A549 (cell line): Measurements from ENCODE around the gene SREBF1. TPM values are rescaled to one million over a fixed set of nuclear protein-coding genes. Genes with fewer than 3 reads are reported as not detected.

Experiments used
- ATAC-seq, 2 experiments: fragments of 200-7000 bp in 1 of 2; fragments of >200 bp in 1 of 2; cut with Nextera tagmentation in 1 of 2; cut with Tn5 transposase in 1 of 2; 3 replicates each; pipeline versions ENCODE4 v1.8.0 to v1.9.1; 2018 to 2020; ENCODE audit warnings: mild to moderate bottlenecking in 1 of 2, moderate library complexity in 1 of 2
- CTCF ChIA-PET: fragments of 300-600 bp; sonication (Branson Sonifier 250); formaldehyde crosslinking; extraction: SDS; loops from one replicate; lab custom pipeline; 2021; ENCODE audit warnings: antibody characterized with exemption, inconsistent platforms; lab: Yijun Ruan, JAX
- POLR2A ChIA-PET: fragments of 350-600 bp; formaldehyde crosslinking; extraction: SDS; loops from one replicate; lab custom pipeline; 2021; ENCODE audit warnings: antibody characterized with exemption, inconsistent platforms; lab: Yijun Ruan, JAX
- DNase-seq, 2 experiments: peaks; one replicate each; pipeline versions ENCODE4 v3.0.0 to v3.0.0-alpha.2; 2011 to 2016; ENCODE audit warnings: low read depth in 1 of 2, low spot score in 1 of 2
- FAIRE-seq: peaks from 2 replicates; lab custom pipeline; 2011; peaks lifted over from hg19 to GRCh38; lab: Jason Lieb, UNC
- H3K27ac ChIP-seq, 2 experiments: fragments of >200 bp; sonication (Bioruptor Twin); formaldehyde crosslinking; 3 replicates each; pipeline ENCODE4 v1.5.1; 2016 to 2017
- H3K4me1 ChIP-seq: fragments of >200 bp; sonication (Bioruptor Twin); formaldehyde crosslinking; 3 replicates; pipeline ENCODE4 v1.6.1; 2016
- H3K4me2 ChIP-seq: fragments of >200 bp; sonication (Bioruptor Twin); formaldehyde crosslinking; 3 replicates; pipeline ENCODE4 v1.6.1; 2016
- H3K4me3 ChIP-seq: fragments of >200 bp; sonication (Bioruptor Twin); formaldehyde crosslinking; 3 replicates; pipeline ENCODE4 v1.5.1; 2016
- H3K9me3 ChIP-seq: fragments of >200 bp; sonication (Bioruptor Twin); formaldehyde crosslinking; 3 replicates; pipeline ENCODE4 v1.6.1; 2016
- ATOH8 ChIP-seq: fragments of 250-450 bp; sonication (Bioruptor Pico); IDR thresholded peaks from 2 replicates; pipeline ENCODE4 v1.5.0; 2020; ENCODE audit warnings: low read depth, mild to moderate bottlenecking, moderate library complexity
- BHLHE40 ChIP-seq: IDR thresholded peaks from 2 replicates; pipeline ENCODE4 v1.6.1; 2012; ENCODE audit warnings: low read depth, low read length, inconsistent platforms
- CBX2 ChIP-seq: fragments of 200-600 bp; sonication (generic); IDR thresholded peaks from 2 replicates; pipeline ENCODE4 v1.6.1; 2016; ENCODE audit warnings: low read depth, mild to moderate bottlenecking, borderline replicate concordance
- CBX8 ChIP-seq: fragments of 200-600 bp; sonication (generic); IDR thresholded peaks from 2 replicates; pipeline ENCODE4 v1.6.1; 2016
- CEBPB ChIP-seq, 2 experiments: fragments of >200 bp in 1 of 2; sonication (Bioruptor Twin) in 1 of 2; formaldehyde crosslinking in 1 of 2; IDR thresholded peaks; 2 replicates each; pipeline ENCODE4 v1.6.1; 2012 to 2016
- CHD2 ChIP-seq: fragments of 150-350 bp; IDR thresholded peaks from 2 replicates; pipeline ENCODE4 v1.6.1; 2014; ENCODE audit warnings: low read length; ENCODE audit not compliant: partially characterized antibody
- CTCF ChIP-seq: fragments of >200 bp; sonication (Bioruptor Twin); formaldehyde crosslinking; IDR thresholded peaks from 3 replicates; pipeline ENCODE4 v1.5.1; 2016
- EHMT2 ChIP-seq: fragments of 200-600 bp; sonication (generic); IDR thresholded peaks from 2 replicates; pipeline ENCODE4 v1.6.1; 2016; ENCODE audit warnings: antibody characterized with exemption, low read depth, mild to moderate bottlenecking, moderate library complexity
- EP300 ChIP-seq, 2 experiments: fragments of >200 bp; sonication (Bioruptor Twin); formaldehyde crosslinking; IDR thresholded peaks; 2 replicates in 1 of 2; 3 replicates in 1 of 2; pipeline ENCODE4 v1.6.1; 2016 to 2017
- HES2 ChIP-seq: fragments of >200 bp; sonication (Bioruptor Twin); formaldehyde crosslinking; IDR thresholded peaks from 2 replicates; pipeline ENCODE4 v1.6.1; 2016
- HOXB13 ChIP-seq: fragments of 250-450 bp; sonication (Bioruptor Pico); IDR thresholded peaks from 2 replicates; pipeline ENCODE4 v1.5.0; 2020; ENCODE audit warnings: low read depth, mild to moderate bottlenecking, moderate library complexity
- JUNB ChIP-seq: fragments of >200 bp; sonication (Bioruptor Twin); formaldehyde crosslinking; IDR thresholded peaks from 2 replicates; pipeline ENCODE4 v1.6.1; 2016
- MAX ChIP-seq: IDR thresholded peaks from 2 replicates; pipeline ENCODE4 v1.6.1; 2012
- MAZ ChIP-seq: fragments of 150-350 bp; IDR thresholded peaks from 2 replicates; pipeline ENCODE4 v1.6.1; 2014; ENCODE audit warnings: antibody characterized with exemption, low read depth, low read length, borderline replicate concordance
- MYC ChIP-seq: IDR thresholded peaks from 2 replicates; pipeline ENCODE4 v1.6.1; 2012; ENCODE audit warnings: mild to moderate bottlenecking, inconsistent platforms, low read length, improper control_type of control experiment, borderline replicate concordance
- NPAS2 ChIP-seq: fragments of 250-450 bp; sonication (Bioruptor Pico); IDR thresholded peaks from 2 replicates; pipeline ENCODE4 v1.8.0; 2022; ENCODE audit warnings: mild to moderate bottlenecking, moderate library complexity, borderline replicate concordance
- NR3C1 ChIP-seq: fragments of >200 bp; sonication (Bioruptor Twin); formaldehyde crosslinking; IDR thresholded peaks from 3 replicates; pipeline ENCODE4 v1.6.1; 2017
- PHF8 ChIP-seq: fragments of 200-600 bp; sonication (generic); IDR thresholded peaks from 2 replicates; pipeline ENCODE4 v1.6.1; 2016; ENCODE audit warnings: low read depth, mild to moderate bottlenecking, antibody characterized with exemption, moderate library complexity, borderline replicate concordance
- RCOR1 ChIP-seq: fragments of 150-350 bp; IDR thresholded peaks from 2 replicates; pipeline ENCODE4 v1.6.1; 2014; ENCODE audit warnings: antibody characterized with exemption, low read length, low read depth
- RNF2 ChIP-seq: fragments of 200-600 bp; sonication (generic); IDR thresholded peaks from 2 replicates; pipeline ENCODE4 v1.6.1; 2016; ENCODE audit warnings: low read depth, mild to moderate bottlenecking, antibody characterized with exemption, moderate library complexity, borderline replicate concordance
- SMC3 ChIP-seq: fragments of >200 bp; sonication (Bioruptor Twin); formaldehyde crosslinking; IDR thresholded peaks from 3 replicates; pipeline ENCODE4 v1.6.1; 2018; ENCODE audit warnings: inconsistent platforms
- TFCP2L1 ChIP-seq: fragments of 250-450 bp; sonication (Bioruptor Pico); IDR thresholded peaks from 2 replicates; pipeline ENCODE4 v1.5.0; 2021; ENCODE audit warnings: mild to moderate bottlenecking
- TP53 ChIP-seq: fragments of 250-450 bp; sonication (Bioruptor Pico); IDR thresholded peaks from 2 replicates; pipeline ENCODE4 v1.5.0; 2021; ENCODE audit warnings: mild to moderate bottlenecking, moderate library complexity
- WGBS: methylation state at CpG from one replicate; pipeline ENCODE4 v1.1.6; 2017; ENCODE audit errors: missing lambda C conversion rate; 5-methylcytosine and 5-hydroxymethylcytosine counted together
- polyA plus RNA-seq, 4 experiments: library from polyadenylated mRNA; depleted of rRNA in 3 of 4; stranded (reverse); fragments of >200 nt; fragmentation: RNase III in 1 of 4; extraction: RNeasy Plus Mini Kit Qiagen cat#74134 plus additional on column Dnase treatment in 1 of 4; gene quantifications; 2 replicates in 3 of 4; 3 replicates in 1 of 4; pipeline ENCODE4 v1.2.3, GENCODE V29; 2011 to 2017
- TF ChIP-seq, protein P1 (sequence below): IDR thresholded peaks from 2 replicates; pipeline ENCODE4 v1.6.1; 2012; ENCODE audit warnings: low read depth, borderline replicate concordance

Gene SREBF1
- polyA plus RNA-seq, 2 of the 4 experiments (the other 2 are of a cell fraction), result 47.4 to 159 TPM

DNA sequence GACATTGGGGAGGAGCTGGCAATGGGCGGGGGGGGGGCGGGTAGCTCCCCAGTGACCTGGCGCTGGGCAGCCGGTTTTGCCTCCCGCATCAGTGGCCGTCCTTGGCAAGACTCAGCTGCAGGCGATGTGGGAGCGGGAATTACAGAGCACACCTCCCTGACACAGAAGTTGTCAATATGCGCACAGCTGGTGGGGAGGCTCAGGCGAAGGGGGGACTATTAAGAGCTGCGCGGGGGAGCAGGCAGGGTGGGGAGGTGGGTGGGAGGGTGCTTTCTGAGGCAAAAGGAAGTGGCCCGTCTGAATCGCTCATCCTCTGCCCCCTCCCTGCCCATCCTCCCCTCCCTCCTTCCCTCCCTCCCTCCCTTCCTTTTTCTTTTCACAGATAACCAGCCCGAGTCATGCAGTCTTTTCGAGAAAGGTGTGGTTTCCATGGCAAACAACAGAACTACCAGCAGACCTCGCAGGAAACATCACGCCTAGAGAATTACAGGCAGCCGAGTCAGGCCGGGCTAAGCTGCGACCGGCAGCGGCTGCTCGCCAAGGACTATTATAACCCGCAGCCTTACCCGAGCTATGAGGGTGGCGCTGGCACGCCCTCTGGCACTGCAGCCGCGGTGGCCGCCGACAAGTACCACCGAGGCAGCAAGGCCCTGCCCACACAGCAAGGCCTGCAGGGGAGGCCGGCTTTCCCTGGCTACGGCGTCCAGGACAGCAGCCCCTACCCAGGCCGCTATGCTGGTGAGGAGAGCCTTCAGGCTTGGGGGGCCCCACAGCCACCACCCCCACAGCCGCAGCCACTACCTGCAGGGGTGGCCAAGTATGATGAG, 44.0 kb downstream of the SREBF1 start:
- TF ChIP-seq CEBPB (IDR thresholded peaks at IDR 0.05) (no peak), PHF8 (no peak), CHD2 (no peak)
- CTCF ChIA-PET, result interaction anchor here (1.1 to 2.0 kb wide), 2 partner anchors 111 to 113 kb away, joined by 3 to 6 read pairs; no protein-coding TSS in a partner anchor
- FAIRE-seq, result no peak
- H3K9me3 ChIP-seq, result no peaks in the 10 kb centered on the region
- H3K27ac ChIP-seq, result no peak overlapping the region
- 80% methylated on average over 36 of the region's 38 CpGs for WGBS
- POLR2A ChIA-PET, result interaction anchor here (0.6 kb wide), 1 partner anchor 43 kb away, joined by 3 read pairs; no protein-coding TSS in a partner anchor
- no peak overlapping the region for H3K4me2 ChIP-seq
- no peak overlapping the region for H3K4me3 ChIP-seq
- ATAC-seq, result peak in 1 of 2 experiments; percentile 7; a peak in 1 of 6 replicates
- peaks cover 14% of the 10 kb centered on the region for H3K4me1 ChIP-seq
- no peak for DNase-seq

GRCh38 chr17:17792037-17792550, 44.7 kb downstream of the SREBF1 start:
- ATAC-seq, result no peak
- H3K9me3 ChIP-seq, result no peaks in the 10 kb centered on the region
- H3K27ac ChIP-seq, result no peak overlapping the region
- H3K4me3 ChIP-seq, result no peak overlapping the region
- POLR2A ChIA-PET, result interaction anchor here (0.6 kb wide), 1 partner anchor 44 kb away, joined by 3 read pairs; no protein-coding TSS in a partner anchor
- FAIRE-seq, result no peak
- CTCF ChIA-PET, result interaction anchor here (1.1 to 2.0 kb wide), 2 partner anchors 110 to 112 kb away, joined by 3 to 6 read pairs; no protein-coding TSS in a partner anchor
- DNase-seq, result no peak
- TF ChIP-seq HOXB13 (CRISPR knock-in tag) (no peak), RCOR1 (no peak), NPAS2 (CRISPR knock-in tag) (no peak), CBX8 (no peak), BHLHE40 (no peak), JUNB (no peak), CTCF (no peak), CBX2 (no peak), RNF2 (no peak)
- TF ChIP-seq, protein P1, sequence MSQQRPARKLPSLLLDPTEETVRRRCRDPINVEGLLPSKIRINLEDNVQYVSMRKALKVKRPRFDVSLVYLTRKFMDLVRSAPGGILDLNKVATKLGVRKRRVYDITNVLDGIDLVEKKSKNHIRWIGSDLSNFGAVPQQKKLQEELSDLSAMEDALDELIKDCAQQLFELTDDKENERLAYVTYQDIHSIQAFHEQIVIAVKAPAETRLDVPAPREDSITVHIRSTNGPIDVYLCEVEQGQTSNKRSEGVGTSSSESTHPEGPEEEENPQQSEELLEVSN, result no peak
- H3K4me1 ChIP-seq, result peaks cover 14% of the 10 kb centered on the region
- H3K4me2 ChIP-seq, result no peak overlapping the region
- WGBS, result 91% methylated on average over 18 of the region's 18 CpGs

DNA sequence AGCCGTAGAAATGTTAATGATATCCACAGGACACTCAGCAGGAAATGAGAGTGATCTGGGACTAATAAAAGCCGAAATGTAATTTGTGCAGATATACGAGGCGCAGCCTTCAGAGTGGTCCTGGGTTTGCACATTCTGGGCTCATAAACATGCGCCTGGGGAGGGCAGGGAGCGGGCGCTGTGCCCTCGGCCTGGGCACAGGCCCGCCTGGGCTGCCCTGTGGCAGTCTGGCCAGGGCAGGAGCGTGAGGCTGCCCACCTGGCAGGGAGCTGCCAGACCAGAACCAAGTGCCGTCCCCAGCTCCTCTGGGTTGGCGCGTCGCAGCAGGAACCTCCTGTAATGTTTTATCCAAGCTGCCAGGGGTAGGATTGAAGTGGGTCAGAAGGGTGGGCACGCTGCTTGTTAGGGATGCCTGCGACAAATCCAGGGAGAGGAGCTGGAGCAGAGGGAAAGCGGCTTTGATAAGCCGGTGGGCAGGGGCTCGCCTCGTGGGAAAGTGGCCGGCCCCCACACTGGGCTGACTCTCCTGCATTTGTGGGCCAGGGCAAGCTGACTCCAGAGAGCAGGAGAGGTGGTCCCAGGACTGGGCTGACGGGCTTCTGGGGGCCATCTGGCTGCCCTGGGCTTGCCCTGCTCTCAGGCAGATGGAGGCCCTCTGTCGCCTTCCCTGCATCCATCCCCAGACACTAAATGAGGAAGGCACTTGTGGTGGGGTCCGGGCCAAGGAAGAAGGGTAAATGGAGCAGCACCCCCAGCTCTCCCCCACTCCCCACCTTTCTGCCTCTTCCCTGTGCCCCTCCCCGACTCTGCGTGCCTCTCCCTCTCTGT, 45.9 kb downstream of the SREBF1 start:
- H3K27ac ChIP-seq, result peak overlapping the region in 1 of 2 experiments; percentile 30; a peak in 1 of 6 replicates
- peaks cover 25% of the 10 kb centered on the region for H3K4me1 ChIP-seq
- CTCF ChIA-PET, result interaction anchor here (1.1 to 1.8 kb wide), 3 partner anchors 21 to 110 kb away, joined by 3 to 9 read pairs (median 4); no protein-coding TSS in a partner anchor
- no peak overlapping the region for H3K4me2 ChIP-seq
- 92% methylated on average over 25 of the region's 26 CpGs for WGBS
- no peaks in the 10 kb centered on the region for H3K9me3 ChIP-seq
- FAIRE-seq (no peak), DNase-seq (no peak), ATAC-seq (no peak)
- POLR2A ChIA-PET, result no interaction called here
- H3K4me3 ChIP-seq, result no peak overlapping the region
- TF ChIP-seq MAX (no peak), TP53 (CRISPR knock-in tag) (no peak), NR3C1 (no peak), TFCP2L1 (CRISPR knock-in tag) (no peak), RNF2 (no peak), EP300 (IDR thresholded peaks at IDR 0.05) (no peak), HES2 (no peak), ATOH8 (CRISPR knock-in tag) (no peak), RCOR1 (no peak), CTCF (no peak), EHMT2 (no peak), MAZ (no peak), HOXB13 (CRISPR knock-in tag) (no peak), MYC (no peak), SMC3 (no peak)
